H7 (cell line): ENCODE measurements around the gene EPN2. TPM values are rescaled to one million over a fixed set of nuclear protein-coding genes. Genes with fewer than 3 reads are reported as not detected.

Experiments used
- DNase-seq: peaks from one replicate; pipeline ENCODE4 v3.0.0; 2012
- H3K27me3 ChIP-seq: 2 replicates; pipeline ENCODE4 v1.6.0; 2011; ENCODE audit warnings: mild to moderate bottlenecking, low read length; ENCODE audit not compliant: control insufficient read depth, insufficient read depth
- H3K36me3 ChIP-seq: replicated peaks from 2 replicates; pipeline ENCODE4 v1.5.1; 2011; ENCODE audit warnings: low read length; ENCODE audit not compliant: control insufficient read depth, insufficient read depth
- H3K4me3 ChIP-seq: 2 replicates; pipeline ENCODE4 v1.5.1; 2011; ENCODE audit warnings: low read depth, mild to moderate bottlenecking, control low read depth, low read length, moderate library complexity; ENCODE audit not compliant: insufficient read depth
- total RNA-seq: library from RNA; depleted of rRNA; stranded (reverse); fragments of >200 nt; shearing (Covaris generic); gene quantifications from 2 replicates; pipeline ENCODE4 v1.2.3, GENCODE V29; 2014; rRNA removed

The EPN2 gene
- total RNA-seq, 1 experiment from 2014 or later = 23.7 TPM

- no peak for DNase-seq
- Histone ChIP-seq H3K27me3 (no peaks in the 10 kb centered on the region), H3K4me3 (no peak overlapping the region), H3K36me3 (peaks cover 39% of the 10 kb centered on the region)
These were observed 146.7 kb downstream of the EPN2 start for GRCh38 chr17:19383681-19384470.

DNA sequence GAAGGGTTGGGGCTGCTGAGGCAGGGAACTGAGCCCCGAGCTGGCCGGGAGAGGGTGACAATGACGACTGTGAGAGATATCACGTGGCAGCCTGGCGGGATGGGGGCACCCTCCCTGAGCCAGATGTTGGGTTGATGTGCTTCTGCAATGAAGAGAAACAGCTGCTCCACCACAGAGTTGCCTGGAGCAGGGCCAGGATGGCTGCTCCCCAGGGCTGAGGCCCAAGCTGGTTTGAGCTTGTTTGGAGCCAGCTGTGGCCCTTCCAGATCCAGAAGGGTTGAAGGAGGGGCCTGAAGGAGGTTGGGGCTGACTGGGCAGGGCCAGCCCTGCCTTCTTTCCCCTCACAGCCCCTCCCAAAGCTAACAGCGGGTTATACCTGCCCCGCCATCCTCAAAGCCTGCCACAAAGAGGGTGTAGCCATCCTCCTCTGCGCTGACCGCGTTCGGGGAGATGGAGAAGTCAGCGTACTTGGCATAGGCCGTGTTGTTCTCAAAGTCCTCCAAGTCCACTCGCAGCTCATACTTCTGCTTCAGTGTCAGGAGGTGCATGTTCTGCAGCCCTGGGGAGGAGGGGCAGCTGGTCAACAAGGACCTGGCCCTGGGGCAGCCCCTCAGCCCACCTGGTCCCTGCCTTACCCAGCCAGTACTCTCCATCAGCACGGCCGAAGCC lies 147.7 kb downstream of the EPN2 start:
- DNase-seq = peak; percentile 63
- no peaks in the 10 kb centered on the region for H3K27me3 ChIP-seq
- H3K36me3 ChIP-seq = peaks cover 35% of the 10 kb centered on the region
- no peak overlapping the region for H3K4me3 ChIP-seq

GRCh38 chr17:19385521-19385983 lies 148.4 kb downstream of the EPN2 start:
- DNase-seq = no peak
- H3K27me3 ChIP-seq = no peaks in the 10 kb centered on the region
- H3K4me3 ChIP-seq = no peak overlapping the region
- H3K36me3 ChIP-seq = peaks cover 28% of the 10 kb centered on the region

Other genes starting within 250 kb of the EPN2 start
- 40.6 and 44.8 TPM in 2 replicates for gene FAM83G, start 232.6 kb upstream of the EPN2 start, total RNA-seq
- 0.15 and 0.66 TPM in 2 replicates for gene GRAP, start 190.4 kb upstream of the EPN2 start, total RNA-seq
- gene GRAPL, start 109.8 kb upstream of the EPN2 start, total RNA-seq = not detected in 2 replicates
- gene B9D1, start 125.4 kb downstream of the EPN2 start, total RNA-seq = 61.5 and 63.5 TPM in 2 replicates
- 26.1 and 30.4 TPM in 2 replicates for gene MAPK7, start 141.1 kb downstream of the EPN2 start, total RNA-seq
- 22.2 and 24.8 TPM in 2 replicates for gene MFAP4, start 149.8 kb downstream of the EPN2 start, total RNA-seq
- 2.3 and 3.0 TPM in 2 replicates for gene RNF112, start 173.9 kb downstream of the EPN2 start, total RNA-seq